Right lung (tissue), 5 donors: Measurements from ENCODE around the gene HSPB8. TPM values are rescaled to one million over a fixed set of nuclear protein-coding genes. Genes with fewer than 3 reads are reported as not detected.
"Not testable (repeated sequence)": the region's sequence is repeated elsewhere in the genome, so short reads cannot be mapped to it uniquely, and the experiment has no call there.

Experiments used
- DNase-seq, 2 donors: peaks; one replicate each; pipeline ENCODE4 v3.0.0-alpha.2; 2013
- polyA plus RNA-seq, 5 donors: library from polyadenylated mRNA; unstranded; fragments of 120-200 nt; gene quantifications; one replicate each; pipeline versions ENCODE4 v1.2.1 to v1.2.3, GENCODE V29; 2013; ENCODE audit warnings: inconsistent platforms in 1 of 5, low replicate concordance in 1 of 5; ENCODE audit not compliant: insufficient read length in 5 of 5, insufficient read depth in 1 of 5

The HSPB8 gene
- polyA plus RNA-seq, 5 donors = 13.6 to 27.7 (median 17.2) TPM

DNA sequence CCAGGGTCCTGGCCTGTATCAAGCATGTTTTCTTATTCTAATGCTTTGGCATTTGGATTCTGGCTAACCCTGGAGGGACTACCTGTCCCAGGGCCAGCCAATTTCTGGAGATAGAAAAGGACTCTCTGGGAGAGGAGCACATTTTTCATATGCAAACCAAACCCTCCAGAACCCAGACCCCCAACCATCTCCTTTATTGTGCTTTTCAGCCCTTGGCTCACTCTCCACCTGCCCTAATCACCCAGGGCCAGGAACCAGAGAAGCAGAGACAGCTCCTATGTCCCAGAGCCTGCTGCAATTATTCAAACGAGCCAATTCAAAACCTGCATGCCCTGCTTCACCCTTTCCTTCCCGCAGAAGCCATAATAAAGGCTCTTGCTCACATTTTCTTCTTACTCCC is 23.8 kb downstream of the HSPB8 start:
- no peak for DNase-seq

DNA sequence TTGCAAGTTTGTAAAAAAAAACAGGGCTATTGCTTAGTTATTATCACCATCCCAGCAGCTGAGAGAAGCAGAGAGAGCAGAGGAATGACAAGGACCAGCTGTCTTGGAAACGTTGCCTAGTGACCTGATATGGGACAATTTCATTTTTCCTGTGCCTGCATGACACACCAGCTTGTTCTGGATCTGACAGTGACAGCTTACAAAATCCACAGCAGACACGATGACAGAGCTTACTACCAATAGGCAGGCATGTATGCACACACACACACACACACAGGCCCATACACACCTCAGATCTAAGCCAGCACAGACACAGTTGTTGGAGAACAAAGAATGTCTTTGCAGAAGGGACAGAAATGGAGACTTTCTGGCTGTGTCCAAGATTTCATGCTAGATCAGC is 25.4 kb downstream of the HSPB8 start:
- DNase-seq = peak; percentile 88 to 92

DNA sequence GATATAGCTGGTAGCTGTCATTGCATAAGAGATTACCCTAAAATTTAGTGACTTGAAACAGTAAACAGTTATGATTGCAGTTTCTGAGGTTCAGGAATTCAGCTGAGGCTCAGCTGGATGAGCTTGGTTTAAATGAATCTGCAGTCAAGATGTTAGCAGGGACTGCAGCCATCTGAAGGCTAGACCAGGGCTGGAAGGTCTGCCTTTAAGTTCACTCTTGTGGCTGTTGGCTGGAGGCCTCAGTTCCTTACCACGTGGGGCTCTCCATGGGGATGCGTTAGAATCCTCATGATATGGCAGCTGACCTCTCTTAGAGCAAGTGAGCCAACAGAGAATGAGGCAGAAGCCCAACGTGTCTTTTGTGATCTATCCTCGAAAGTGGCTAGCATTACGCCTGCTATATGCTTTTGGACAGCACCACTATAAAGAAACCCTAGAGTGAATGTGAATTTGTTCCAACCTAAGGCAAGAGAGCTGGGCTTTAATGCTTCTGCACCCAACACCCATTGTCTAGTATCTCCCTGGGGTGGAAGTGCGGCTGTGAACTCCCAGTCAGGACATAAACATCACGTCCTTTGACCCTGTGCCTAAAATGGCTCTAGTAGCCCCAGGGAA is 26.0 kb downstream of the HSPB8 start:
- no peak for DNase-seq

DNA sequence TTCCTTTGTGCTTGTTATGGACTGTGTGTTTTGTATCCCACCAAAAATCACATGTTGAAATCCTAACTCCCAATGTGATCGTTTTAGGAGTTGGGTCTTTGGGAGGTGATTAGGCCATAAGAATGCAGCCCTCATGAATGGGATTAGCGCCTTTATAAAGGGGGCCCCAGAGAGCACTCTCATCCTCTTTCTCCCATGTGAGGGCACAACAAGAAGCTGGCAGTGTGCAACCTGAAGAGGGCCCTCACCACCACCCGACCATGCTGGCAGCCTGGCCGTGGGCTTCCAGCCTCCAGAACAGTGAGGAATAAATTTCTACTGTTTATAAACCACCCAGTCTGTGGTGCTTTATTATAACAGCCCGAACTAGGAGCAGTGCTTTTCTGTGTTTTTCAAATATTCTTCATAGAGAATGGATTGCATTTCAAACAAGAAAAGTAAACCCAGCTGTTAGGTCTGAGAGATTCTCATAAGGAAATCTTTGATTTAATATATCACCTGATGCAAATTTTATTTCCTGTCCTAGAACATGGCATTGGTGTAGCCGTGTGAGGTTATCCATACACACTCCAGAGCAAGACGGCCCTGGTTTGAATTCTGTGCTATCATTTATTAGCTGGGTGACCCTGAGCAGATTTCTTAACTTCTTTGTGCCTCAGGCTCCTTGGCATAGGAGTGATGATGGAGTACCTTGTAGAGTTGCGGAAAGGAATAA is 27.8 kb downstream of the HSPB8 start:
- DNase-seq = no peak

DNA sequence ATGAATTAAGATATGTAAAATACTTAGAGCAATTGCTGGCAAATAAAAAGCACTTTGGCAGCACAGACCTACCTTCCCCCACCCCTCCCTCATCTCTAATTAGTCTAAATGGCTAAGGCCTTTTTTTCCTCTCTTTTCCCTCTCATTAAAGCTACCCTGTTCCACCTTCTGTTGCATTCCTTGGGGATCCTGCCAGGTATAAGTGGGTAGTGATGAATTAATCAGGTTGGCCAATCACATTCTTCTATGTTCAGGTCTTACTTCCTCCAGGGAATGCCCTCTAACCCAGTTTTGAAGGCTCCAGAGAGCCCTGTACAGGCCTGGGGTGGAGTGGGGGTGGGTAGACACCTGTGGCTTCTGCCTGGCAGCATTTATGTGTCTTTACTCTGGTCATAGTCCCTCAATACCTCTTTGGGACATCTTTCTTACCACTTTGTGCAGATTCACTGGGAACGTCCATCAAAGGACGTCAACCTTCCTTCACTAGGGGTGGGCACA is 28.4 kb downstream of the HSPB8 start:
- DNase-seq = no peak

DNA sequence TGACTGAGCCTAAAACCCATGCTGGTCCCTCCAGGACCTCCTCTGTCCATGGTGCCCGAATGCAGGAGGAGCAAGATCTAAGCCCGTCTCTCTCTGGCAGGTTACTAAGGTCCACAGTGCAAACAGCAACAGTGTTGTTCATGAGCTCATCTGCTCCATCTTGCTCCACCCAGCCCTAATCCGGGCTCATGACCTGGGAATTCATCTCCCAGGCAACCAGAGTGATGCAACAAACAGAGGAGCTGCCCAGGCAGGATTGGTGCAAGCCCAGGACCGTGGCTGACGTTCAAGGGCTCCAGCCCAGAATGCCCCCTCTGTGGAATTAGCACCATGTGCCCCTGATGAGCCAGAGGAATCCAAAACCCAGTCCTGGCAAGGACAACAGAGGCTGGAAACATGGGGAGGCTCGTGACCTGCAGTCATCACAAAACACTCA is 29.9 kb downstream of the HSPB8 start:
- DNase-seq = peak; percentile 43 to 62

DNA sequence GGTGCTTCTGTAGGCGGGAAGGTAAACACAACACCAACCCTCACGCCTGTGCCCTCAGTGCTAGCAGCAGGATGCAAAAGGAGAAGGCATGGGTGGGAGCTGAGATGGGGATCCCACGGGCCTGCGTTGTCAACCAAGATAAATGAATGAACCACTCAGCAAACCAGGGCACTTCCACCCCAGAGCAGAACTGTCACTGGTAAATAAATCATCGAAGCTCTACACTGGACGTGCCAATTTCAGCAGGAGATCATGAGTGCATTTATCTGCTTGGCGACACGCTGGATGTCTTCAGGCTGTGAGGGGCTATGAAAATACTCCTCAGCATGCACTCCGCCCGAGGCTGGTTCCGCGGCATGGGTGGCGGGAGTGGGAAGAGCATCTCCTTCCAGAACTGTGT is 33.2 kb downstream of the HSPB8 start:
- DNase-seq = no peak

DNA sequence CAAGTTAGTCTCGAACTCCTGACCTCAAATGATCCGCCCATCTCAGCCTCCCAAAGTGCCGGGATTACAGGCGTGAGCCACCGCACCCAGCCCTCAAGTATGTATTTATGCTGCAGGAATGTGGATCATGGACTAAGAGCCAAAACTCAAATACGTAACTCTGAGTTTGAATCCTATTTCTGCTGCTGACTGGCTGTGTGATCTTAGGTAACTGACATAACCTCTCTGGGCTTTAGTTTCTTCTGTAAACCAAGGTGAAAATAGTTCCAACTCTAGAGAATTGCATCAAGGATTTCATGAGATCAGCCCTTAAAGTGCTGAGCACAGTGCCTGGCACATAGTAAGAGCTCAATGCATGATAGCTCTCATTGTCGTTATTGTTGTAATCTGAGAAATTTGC is 37.4 kb downstream of the HSPB8 start:
- DNase-seq = no peak

DNA sequence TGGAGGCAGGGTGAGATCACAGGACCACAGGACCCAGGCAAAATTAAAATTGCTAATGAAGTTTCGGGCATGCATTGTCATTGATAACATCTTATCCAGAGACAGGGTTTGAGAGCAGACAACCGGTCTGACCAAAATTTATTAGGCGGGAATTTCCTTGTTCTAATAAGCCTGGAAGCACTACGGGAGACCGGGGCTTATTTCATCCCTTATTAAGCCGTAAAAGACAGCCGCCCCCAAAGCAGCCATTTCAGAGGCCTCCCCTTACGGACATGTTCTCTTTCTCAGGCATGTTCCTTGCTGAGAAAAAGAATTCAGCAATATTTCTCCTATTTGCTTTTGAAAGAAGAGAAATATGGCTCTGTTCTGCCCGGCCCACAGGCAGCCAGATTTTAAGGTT is 40.1 kb downstream of the HSPB8 start:
- DNase-seq = not testable (repeated sequence)

DNA sequence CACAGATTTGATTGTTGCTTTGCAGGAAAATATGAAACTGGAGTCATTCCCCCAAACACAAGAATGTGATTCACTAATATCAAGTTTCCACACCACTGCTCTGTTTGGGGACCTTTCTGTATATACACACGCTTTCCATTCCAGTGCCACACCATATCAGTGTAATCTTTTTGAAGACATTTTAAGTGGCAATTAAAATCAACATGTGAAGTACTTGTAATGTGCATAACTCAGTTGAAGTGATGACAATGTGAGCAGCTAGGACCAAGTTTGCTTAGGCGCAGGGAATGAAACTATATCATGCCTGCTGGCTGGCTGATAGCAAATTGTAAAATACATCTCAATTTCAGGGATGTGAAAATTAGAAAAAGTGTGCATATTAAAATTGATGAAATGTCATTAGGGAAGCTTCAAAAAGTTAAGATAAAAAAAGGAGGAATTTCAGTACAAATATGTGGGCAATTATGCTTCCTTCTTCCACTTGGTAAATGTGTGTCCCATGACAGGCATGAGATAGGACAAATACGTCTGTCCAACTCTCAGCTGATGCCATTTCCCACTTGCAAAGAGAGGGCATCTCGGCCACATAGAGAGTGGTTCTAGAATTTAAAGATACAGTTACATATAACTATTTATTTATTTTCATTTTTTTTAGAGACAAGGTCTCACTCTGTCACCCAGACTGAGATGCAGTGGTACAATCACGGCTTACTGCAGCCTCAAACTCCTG is 43.7 kb downstream of the HSPB8 start:
- DNase-seq = no peak

DNA sequence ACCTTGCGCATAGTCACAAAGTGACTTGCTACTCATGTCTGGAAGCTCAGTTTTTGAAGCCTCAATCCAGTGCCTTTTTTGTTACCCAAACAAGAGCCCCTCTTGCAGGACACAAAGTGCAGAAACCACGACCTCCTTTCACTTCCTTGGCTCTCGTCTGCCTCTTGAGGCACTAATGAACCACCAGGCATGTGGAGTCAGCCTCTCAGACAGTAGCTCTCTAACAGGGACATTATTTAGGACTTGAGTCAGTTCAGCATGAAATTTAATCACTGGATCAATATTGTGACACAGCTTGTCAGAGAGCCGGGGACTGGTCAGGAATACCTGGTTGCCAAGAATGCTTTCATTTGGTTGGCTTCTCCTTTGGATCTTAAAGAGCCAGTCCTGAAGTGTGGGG is 46.7 kb downstream of the HSPB8 start:
- no peak for DNase-seq

DNA sequence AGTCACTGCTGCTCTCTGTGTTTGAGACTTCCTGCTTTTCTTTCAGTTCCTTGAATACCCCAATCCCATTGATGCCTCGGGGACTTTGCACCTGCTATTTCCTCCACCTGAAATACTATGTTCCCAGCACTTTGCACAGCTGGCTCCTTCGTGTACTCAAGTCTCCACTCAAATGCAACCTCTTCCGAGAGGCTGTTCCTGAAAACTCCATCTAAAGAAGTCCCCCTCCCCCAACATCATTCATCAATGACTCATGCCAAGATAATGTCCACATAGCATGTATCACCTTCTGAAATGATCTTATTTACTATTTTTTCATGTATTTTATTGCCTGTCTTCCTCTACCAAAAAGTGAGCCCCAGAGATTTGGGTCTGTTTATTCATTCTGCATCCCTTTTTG is 48.6 kb downstream of the HSPB8 start:
- no peak for DNase-seq

DNA sequence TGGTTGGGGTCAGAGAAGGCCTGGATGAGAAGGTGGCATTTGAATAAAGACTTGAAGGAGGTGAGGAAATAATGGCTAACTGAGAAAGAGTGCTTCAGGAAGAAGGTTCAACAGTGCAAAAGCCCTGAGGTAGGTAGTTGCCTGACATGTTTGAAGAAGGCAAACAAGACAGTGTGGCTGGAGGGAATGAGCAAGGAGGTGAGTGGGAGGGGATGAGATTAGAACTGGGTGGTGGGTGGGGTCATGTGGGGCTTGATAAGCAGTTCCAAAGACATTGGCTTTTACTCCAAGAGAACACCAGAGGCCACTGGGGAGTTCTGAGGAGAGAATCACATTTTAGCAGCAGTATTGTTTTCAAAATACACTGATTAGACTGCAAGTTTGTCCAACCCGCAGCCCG is 50.5 kb downstream of the HSPB8 start:
- no peak for DNase-seq

DNA sequence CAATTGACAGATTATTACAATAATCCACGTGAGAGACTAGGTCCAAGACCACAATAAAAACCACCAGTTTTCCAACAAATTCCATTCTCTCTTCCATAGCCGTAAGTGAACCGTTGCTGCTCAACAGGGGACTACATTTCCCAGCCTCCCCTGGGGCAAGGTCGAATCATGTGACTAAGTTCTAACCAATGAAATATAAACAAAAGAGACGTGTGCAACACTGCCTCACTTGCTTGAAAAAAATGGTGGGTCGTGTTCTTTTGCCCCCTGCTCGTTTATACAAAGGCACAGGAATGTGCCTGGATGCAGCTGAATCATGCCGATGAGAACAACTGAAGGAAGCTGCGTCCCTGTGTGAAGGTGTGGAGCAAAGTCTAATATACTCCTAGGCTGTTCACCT is 51.1 kb downstream of the HSPB8 start:
- no peak for DNase-seq

DNA sequence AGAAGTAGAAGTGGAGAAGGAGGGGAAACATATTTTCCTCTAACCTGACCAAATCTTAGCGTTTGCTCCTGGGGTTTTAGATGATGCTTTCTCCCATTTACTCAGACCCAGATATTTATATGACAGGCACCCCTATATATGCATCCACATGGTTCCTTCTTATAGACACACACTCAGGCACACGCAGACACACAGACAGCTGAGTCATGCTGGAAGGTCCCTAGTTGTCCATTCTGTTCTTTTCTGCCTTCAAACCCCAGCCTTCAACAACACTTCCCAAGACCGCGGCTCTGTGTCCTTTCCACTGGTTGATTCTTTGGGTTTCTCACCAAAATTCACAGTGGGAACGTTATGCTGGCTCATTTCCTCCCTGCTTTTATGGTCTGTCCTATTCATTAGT is 52.1 kb downstream of the HSPB8 start:
- no peak for DNase-seq

DNA sequence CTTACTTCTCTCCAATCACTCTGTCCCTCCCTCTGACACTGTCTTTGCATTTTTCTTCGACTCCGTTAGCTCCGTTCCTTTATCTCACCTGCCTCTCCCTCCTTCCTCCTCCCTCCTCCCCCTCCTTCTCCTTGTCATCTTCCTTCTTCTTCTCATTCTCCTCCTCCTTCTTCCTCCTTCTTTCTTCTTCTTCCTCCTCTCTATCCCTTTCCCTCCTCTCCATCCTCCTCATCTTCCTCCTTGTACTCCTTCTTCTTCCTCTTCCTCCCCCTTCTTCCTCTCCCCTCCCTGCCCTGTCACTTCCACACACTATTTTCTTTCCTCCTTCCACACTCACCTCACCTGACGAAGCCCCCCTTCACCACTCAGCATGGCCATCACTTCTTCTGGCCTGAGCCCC is 53.0 kb downstream of the HSPB8 start:
- no peak for DNase-seq

DNA sequence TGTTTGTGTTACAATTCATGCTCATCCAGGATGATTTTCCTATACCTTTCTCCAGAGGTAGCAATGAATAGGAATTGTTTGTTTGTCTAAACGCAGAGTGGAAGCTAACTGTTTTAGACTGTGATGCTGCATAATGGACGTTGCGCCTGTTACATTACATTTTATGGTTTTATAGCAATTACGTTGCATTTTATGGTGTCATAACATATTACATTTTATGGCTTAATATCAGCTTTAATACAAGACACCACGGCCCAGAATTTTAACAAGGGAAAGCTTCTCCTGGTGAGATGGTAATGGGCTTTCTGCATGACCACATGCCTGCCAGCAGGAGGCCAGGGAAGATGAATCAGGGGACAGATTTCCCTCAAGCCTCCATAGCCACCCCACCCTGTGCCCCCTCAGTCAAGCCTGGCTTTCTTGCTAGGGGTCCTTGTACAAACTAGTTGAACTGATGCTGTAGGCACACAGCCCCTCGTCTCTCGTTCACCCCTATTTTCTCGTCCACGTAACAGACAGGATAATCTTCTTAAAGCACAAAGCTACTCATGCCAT is 56.5 kb downstream of the HSPB8 start:
- no peak for DNase-seq

DNA sequence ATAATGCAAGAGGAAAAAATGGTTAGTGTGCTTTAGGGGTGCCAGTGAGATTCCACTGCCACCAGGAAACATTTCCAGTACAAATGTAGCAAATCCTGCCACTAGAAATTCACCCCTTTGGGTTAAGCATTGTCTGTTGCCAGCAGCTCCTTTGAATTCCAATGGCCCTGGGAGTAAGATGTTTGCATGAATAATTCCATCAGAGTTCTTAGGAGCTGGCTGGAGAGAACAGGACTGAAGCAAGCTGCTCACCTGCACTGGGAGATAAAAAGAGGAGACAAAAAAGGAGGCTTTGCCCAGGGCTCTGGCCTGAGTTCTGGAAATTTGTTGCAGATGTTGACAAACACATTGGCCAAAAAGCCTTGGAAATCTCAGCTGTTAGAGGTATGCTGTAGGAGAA is 57.6 kb downstream of the HSPB8 start:
- no peak for DNase-seq

DNA sequence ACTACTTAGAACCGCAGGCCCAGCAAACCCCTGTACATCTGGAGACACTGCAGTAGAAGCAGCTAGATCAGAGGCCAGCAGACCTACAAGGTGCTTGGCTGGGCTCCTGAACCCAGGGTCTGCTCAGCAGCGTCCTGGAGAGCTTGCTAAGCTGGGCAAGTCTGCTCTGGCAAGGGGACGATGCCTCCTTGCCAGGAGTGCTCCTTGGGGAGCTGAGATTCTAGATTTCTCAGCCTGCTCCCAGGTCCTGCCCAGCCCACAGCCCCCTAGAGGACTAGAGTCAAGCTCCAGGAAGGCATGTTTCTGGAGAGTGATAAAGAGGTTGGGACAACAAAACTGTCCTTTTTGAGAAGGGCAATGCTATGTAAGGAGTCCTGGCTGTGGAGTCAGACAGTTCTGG is 60.3 kb downstream of the HSPB8 start:
- no peak for DNase-seq

DNA sequence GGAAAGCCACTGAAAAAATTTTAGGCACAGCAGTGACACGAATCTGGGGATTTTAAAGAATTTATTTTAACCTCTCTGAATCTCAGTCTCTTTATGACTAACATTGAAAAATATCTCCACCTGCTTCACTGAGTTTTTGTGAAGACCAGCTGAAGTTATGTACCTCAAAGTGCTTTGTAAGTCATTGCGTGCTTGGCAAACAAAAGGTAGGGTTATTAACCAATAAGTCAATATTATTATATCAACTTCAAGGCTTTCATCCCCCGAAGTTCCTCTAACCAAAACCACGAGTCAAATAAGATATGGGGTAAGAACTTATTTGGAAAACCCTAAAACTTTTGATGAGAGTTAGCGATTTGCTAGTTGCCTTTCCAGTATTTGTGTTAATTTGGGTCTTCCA is 62.3 kb downstream of the HSPB8 start:
- DNase-seq = no peak

DNA sequence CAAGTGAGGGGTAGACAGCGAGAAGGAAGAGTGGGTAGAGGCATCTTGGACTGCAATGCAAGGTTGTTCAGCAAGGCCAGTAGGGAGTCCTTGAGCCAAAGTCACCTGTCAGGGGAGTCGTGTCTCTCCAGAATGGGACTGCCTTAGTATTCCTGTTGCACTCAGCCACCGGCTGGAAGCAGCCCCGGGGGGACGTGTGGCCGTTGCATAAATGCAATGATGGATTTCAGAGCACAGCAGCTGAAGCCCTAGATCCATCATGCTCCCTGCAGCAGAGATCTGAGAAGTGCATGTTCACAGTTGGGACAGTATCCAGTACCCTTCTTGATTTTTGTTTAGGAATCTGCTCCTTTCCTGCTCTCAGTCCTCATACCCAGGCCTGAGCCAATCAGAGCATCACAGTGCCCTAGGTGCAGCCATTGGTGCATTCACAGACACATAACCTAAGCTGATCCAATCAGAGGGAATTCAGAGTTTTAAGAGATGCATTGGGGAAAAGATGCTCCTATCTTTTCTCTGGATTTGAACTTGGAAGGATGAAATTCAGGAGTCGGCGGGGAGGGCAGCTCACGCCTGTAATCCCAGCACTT is 62.9 kb downstream of the HSPB8 start:
- no peak for DNase-seq
